A549 (cell line): ENCODE measurements around the gene MRPS18A. TPM values are rescaled to one million over a fixed set of nuclear protein-coding genes. Genes with fewer than 3 reads are reported as not detected.
"Not testable (repeated sequence)": the region's sequence is repeated elsewhere in the genome, so short reads cannot be mapped to it uniquely, and the experiment has no call there.

ENCODE experiments used
- ATAC-seq, 2 experiments: fragments of 200-7000 bp in 1 of 2; fragments of >200 bp in 1 of 2; cut with Nextera tagmentation in 1 of 2; cut with Tn5 transposase in 1 of 2; 3 replicates each; pipeline versions ENCODE4 v1.8.0 to v1.9.1; 2018 to 2020; ENCODE audit warnings: mild to moderate bottlenecking in 1 of 2, moderate library complexity in 1 of 2
- CTCF ChIA-PET: fragments of 300-600 bp; sonication (Branson Sonifier 250); formaldehyde crosslinking; extraction: SDS; loops from one replicate; lab custom pipeline; 2021; ENCODE audit warnings: antibody characterized with exemption, inconsistent platforms; lab: Yijun Ruan, JAX
- POLR2A ChIA-PET: fragments of 350-600 bp; formaldehyde crosslinking; extraction: SDS; loops from one replicate; lab custom pipeline; 2021; ENCODE audit warnings: antibody characterized with exemption, inconsistent platforms; lab: Yijun Ruan, JAX
- DNase-seq, 2 experiments: peaks; one replicate each; pipeline versions ENCODE4 v3.0.0 to v3.0.0-alpha.2; 2011 to 2016; ENCODE audit warnings: low read depth in 1 of 2, low spot score in 1 of 2
- FAIRE-seq: peaks from 2 replicates; lab custom pipeline; 2011; peaks lifted over from hg19 to GRCh38; lab: Jason Lieb, UNC
- H3K27ac ChIP-seq, 2 experiments: fragments of >200 bp; sonication (Bioruptor Twin); formaldehyde crosslinking; 3 replicates each; pipeline ENCODE4 v1.5.1; 2016 to 2017
- H3K4me1 ChIP-seq: fragments of >200 bp; sonication (Bioruptor Twin); formaldehyde crosslinking; 3 replicates; pipeline ENCODE4 v1.6.1; 2016
- H3K4me2 ChIP-seq: fragments of >200 bp; sonication (Bioruptor Twin); formaldehyde crosslinking; 3 replicates; pipeline ENCODE4 v1.6.1; 2016
- H3K4me3 ChIP-seq: fragments of >200 bp; sonication (Bioruptor Twin); formaldehyde crosslinking; 3 replicates; pipeline ENCODE4 v1.5.1; 2016
- H3K9me3 ChIP-seq: fragments of >200 bp; sonication (Bioruptor Twin); formaldehyde crosslinking; 3 replicates; pipeline ENCODE4 v1.6.1; 2016
- CBX8 ChIP-seq: fragments of 200-600 bp; sonication (generic); IDR thresholded peaks from 2 replicates; pipeline ENCODE4 v1.6.1; 2016
- CEBPB ChIP-seq, 2 experiments: fragments of >200 bp in 1 of 2; sonication (Bioruptor Twin) in 1 of 2; formaldehyde crosslinking in 1 of 2; IDR thresholded peaks; 2 replicates each; pipeline ENCODE4 v1.6.1; 2012 to 2016
- EHMT2 ChIP-seq: fragments of 200-600 bp; sonication (generic); IDR thresholded peaks from 2 replicates; pipeline ENCODE4 v1.6.1; 2016; ENCODE audit warnings: antibody characterized with exemption, low read depth, mild to moderate bottlenecking, moderate library complexity
- EP300 ChIP-seq, 2 experiments: fragments of >200 bp; sonication (Bioruptor Twin); formaldehyde crosslinking; IDR thresholded peaks; 2 replicates in 1 of 2; 3 replicates in 1 of 2; pipeline ENCODE4 v1.6.1; 2016 to 2017
- FOSL2 ChIP-seq, 2 experiments: fragments of 450-650 bp in 1 of 2; fragments of >200 bp in 1 of 2; sonication (Bioruptor Twin) in 1 of 2; formaldehyde crosslinking; IDR thresholded peaks; 2 replicates each; pipeline versions ENCODE4 v1.5.0 to v1.6.1; 2016 to 2020; ENCODE audit warnings: mild to moderate bottlenecking in 1 of 2, moderate library complexity in 1 of 2
- FOXS1 ChIP-seq: fragments of 250-450 bp; sonication (Bioruptor Pico); IDR thresholded peaks from 2 replicates; pipeline ENCODE4 v1.5.0; 2020; ENCODE audit warnings: mild to moderate bottlenecking, moderate library complexity
- GATA3 ChIP-seq: IDR thresholded peaks from 2 replicates; pipeline ENCODE4 v1.6.1; 2012; ENCODE audit warnings: borderline replicate concordance
- HDAC2 ChIP-seq: fragments of 200-600 bp; sonication (generic); IDR thresholded peaks from 2 replicates; pipeline ENCODE4 v1.6.1; 2016
- HOXB5 ChIP-seq: fragments of 250-450 bp; sonication (Bioruptor Pico); IDR thresholded peaks from 2 replicates; pipeline ENCODE4 v1.5.0; 2020; ENCODE audit warnings: mild to moderate bottlenecking, moderate library complexity
- JUN ChIP-seq, 2 experiments: fragments of >200 bp; sonication (Bioruptor Twin); formaldehyde crosslinking; IDR thresholded peaks; 2 replicates in 1 of 2; 3 replicates in 1 of 2; pipeline ENCODE4 v1.6.1; 2016 to 2017
- JUNB ChIP-seq: fragments of >200 bp; sonication (Bioruptor Twin); formaldehyde crosslinking; IDR thresholded peaks from 2 replicates; pipeline ENCODE4 v1.6.1; 2016
- KDM1A ChIP-seq: fragments of 200-600 bp; sonication (generic); IDR thresholded peaks from 2 replicates; pipeline ENCODE4 v1.6.1; 2016; ENCODE audit warnings: low read depth, mild to moderate bottlenecking
- MAFK ChIP-seq: fragments of 450-650 bp; IDR thresholded peaks from 2 replicates; pipeline ENCODE4 v1.6.1; 2014; ENCODE audit not compliant: partially characterized antibody
- MYC ChIP-seq: IDR thresholded peaks from 2 replicates; pipeline ENCODE4 v1.6.1; 2012; ENCODE audit warnings: mild to moderate bottlenecking, inconsistent platforms, low read length, improper control_type of control experiment, borderline replicate concordance
- NR3C1 ChIP-seq: fragments of >200 bp; sonication (Bioruptor Twin); formaldehyde crosslinking; IDR thresholded peaks from 3 replicates; pipeline ENCODE4 v1.6.1; 2017
- PHF8 ChIP-seq: fragments of 200-600 bp; sonication (generic); IDR thresholded peaks from 2 replicates; pipeline ENCODE4 v1.6.1; 2016; ENCODE audit warnings: low read depth, mild to moderate bottlenecking, antibody characterized with exemption, moderate library complexity, borderline replicate concordance
- POLR2AphosphoS2 ChIP-seq: conservative IDR thresholded peaks from 2 replicates; pipeline ENCODE4 v1.6.1; 2012; ENCODE audit warnings: low read length, improper control_type of control experiment, inconsistent platforms
- SMC3 ChIP-seq: fragments of >200 bp; sonication (Bioruptor Twin); formaldehyde crosslinking; IDR thresholded peaks from 3 replicates; pipeline ENCODE4 v1.6.1; 2018; ENCODE audit warnings: inconsistent platforms
- SREBF2 ChIP-seq: fragments of 450-650 bp; IDR thresholded peaks from 2 replicates; pipeline ENCODE4 v1.6.1; 2014; ENCODE audit warnings: mild to moderate bottlenecking, moderate library complexity
- TFCP2L1 ChIP-seq: fragments of 250-450 bp; sonication (Bioruptor Pico); IDR thresholded peaks from 2 replicates; pipeline ENCODE4 v1.5.0; 2021; ENCODE audit warnings: mild to moderate bottlenecking
- ZC3H11A ChIP-seq: fragments of 450-650 bp; IDR thresholded peaks from 2 replicates; pipeline ENCODE4 v1.6.1; 2014; ENCODE audit warnings: antibody characterized with exemption, mild to moderate bottlenecking
- ZSCAN20 ChIP-seq: fragments of 250-450 bp; sonication (Bioruptor Pico); IDR thresholded peaks from 2 replicates; pipeline ENCODE4 v1.8.0; 2022; ENCODE audit warnings: mild to moderate bottlenecking, moderate library complexity
- WGBS: methylation state at CpG from one replicate; pipeline ENCODE4 v1.1.6; 2017; ENCODE audit errors: missing lambda C conversion rate; 5-methylcytosine and 5-hydroxymethylcytosine counted together
- polyA plus RNA-seq, 4 experiments: library from polyadenylated mRNA; depleted of rRNA in 3 of 4; stranded (reverse); fragments of >200 nt; fragmentation: RNase III in 1 of 4; extraction: RNeasy Plus Mini Kit Qiagen cat#74134 plus additional on column Dnase treatment in 1 of 4; gene quantifications; 2 replicates in 3 of 4; 3 replicates in 1 of 4; pipeline ENCODE4 v1.2.3, GENCODE V29; 2011 to 2017
- TF ChIP-seq, protein P1 (sequence below): IDR thresholded peaks from 2 replicates; pipeline ENCODE4 v1.6.1; 2012; ENCODE audit warnings: low read depth, borderline replicate concordance
- TF ChIP-seq, protein P2 (sequence below): fragments of 150-350 bp; IDR thresholded peaks from 2 replicates; pipeline ENCODE4 v1.6.1; 2014; ENCODE audit warnings: low read depth, mild to moderate bottlenecking, low read length
- TF ChIP-seq, protein P3 (sequence below): IDR thresholded peaks from 2 replicates; pipeline ENCODE4 v1.6.1; 2012
- TF ChIP-seq, protein P4 (sequence below): fragments of >200 bp; sonication (Bioruptor Twin); formaldehyde crosslinking; IDR thresholded peaks from 3 replicates; pipeline ENCODE4 v1.6.1; 2016

MRPS18A gene
- polyA plus RNA-seq, 2 of the 4 experiments (the other 2 are of a cell fraction) = 38.0 to 44.2 TPM

DNA sequence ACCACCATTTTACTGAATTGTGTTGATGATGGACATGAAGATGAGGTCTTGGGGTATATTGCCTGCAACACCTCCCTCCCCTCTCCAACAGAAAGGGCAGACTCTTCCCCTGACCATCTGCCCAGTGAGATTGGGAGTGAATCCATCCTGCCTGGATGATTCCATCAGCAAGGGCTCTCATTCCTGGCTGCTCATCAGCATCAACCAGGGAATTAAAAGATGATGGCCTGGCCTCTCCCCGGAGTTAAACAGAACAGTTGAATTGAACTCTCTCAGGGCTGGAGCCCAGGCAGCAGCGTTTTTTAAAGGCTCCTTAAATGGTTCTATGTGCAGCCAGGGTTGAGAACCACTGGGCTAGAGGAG is 14.6 kb upstream of the MRPS18A start:
- no peak; a peak in 1 of 6 replicates for ATAC-seq
- FAIRE-seq = no peak
- Histone ChIP-seq H3K4me3 (no peak overlapping the region), H3K4me1 (peaks cover 83% of the 10 kb centered on the region), H3K4me2 (peak overlapping the region; percentile 69), H3K9me3 (no peaks in the 10 kb centered on the region), H3K27ac (peak overlapping the region; percentile 75 to 87)
- WGBS = 20% methylated on average over 2 of the region's 2 CpGs
- CTCF ChIA-PET = interaction anchor here (0.8 kb wide), 1 partner anchor 35 kb away, joined by 4 read pairs; no protein-coding TSS in a partner anchor
- TF ChIP-seq KDM1A (no peak), SREBF2 (no peak), TFCP2L1 (no peak), CEBPB (IDR thresholded peaks at IDR 0.05) (no peak), HDAC2 (no peak), HOXB5 (CRISPR knock-in tag) (no peak), FOXS1 (CRISPR knock-in tag) (no peak), ZSCAN20 (CRISPR knock-in tag) (no peak), ZC3H11A (no peak), EP300 (IDR thresholded peaks at IDR 0.05) (no peak), MAFK (no peak), PHF8 (no peak), EHMT2 (no peak), NR3C1 (no peak), SMC3 (no peak), JUNB (no peak), POLR2AphosphoS2 (no peak)
- TF ChIP-seq, protein P1, sequence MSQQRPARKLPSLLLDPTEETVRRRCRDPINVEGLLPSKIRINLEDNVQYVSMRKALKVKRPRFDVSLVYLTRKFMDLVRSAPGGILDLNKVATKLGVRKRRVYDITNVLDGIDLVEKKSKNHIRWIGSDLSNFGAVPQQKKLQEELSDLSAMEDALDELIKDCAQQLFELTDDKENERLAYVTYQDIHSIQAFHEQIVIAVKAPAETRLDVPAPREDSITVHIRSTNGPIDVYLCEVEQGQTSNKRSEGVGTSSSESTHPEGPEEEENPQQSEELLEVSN = no peak
- TF ChIP-seq, protein P2, sequence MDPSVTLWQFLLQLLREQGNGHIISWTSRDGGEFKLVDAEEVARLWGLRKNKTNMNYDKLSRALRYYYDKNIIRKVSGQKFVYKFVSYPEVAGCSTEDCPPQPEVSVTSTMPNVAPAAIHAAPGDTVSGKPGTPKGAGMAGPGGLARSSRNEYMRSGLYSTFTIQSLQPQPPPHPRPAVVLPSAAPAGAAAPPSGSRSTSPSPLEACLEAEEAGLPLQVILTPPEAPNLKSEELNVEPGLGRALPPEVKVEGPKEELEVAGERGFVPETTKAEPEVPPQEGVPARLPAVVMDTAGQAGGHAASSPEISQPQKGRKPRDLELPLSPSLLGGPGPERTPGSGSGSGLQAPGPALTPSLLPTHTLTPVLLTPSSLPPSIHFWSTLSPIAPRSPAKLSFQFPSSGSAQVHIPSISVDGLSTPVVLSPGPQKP = no peak
- POLR2A ChIA-PET = no interaction called here
- no peak for DNase-seq

DNA sequence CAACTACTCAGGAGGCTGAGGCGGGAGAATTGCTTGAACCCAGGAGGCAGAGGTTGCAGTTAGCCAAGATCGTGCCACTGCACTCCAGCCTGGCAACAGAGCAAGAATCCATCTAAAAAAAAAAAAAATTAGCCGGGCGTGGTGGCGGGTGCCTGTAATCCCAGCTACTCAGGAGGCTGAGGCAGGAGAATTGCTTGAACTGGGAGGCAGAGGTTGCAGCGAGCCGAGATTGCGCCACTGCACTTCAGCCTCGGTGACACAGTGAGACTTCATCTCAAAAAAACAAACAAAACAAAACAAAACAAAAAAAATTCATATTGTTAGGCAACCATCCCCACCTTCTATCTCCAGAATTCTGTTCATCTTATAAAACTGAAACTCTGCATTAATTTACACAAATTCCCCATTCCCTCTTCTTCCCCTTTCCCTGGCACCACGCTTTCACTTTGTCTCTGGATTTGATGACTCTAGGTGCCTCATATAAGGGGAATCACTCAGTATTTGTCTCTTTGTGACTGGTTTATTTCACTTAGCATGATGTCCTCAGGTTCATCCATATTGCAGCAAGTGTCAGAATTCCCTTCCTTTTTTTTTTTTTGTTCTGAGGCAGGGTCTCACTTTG is 13.5 kb upstream of the MRPS18A start:
- WGBS = 85% methylated on average over 10 of the region's 10 CpGs

DNA sequence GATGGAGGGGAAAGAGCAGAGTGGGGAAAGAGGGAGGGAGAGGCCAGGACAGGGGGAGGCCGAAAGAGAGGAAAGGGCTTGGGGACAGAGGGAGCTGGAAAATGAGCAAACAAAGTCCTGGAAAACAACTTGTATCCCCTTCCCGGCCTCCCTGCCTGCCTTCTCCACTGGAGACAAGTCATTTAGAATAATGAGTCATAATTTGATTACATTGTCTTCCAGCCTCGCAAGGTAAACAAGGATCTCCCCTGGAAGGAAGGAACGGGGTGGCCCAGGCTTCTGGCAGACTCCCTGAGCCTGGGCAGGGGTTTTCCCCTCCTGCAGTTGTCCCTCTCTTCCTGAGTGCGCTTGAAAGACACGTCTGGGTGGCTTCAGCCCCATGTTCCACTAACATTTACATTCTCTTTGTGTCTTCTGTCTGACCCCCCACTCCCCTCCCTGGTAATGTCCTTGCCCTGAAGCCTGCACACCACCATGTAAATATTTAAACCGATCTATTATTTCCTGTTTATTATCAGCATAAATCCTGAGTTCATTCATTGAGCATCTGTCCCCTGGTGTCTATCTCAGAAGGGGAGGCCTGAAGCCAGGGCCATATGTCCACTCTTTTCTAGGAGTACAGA is 12.1 kb upstream of the MRPS18A start:
- H3K4me1 ChIP-seq = peaks cover 66% of the 10 kb centered on the region
- H3K4me3 ChIP-seq = no peak overlapping the region
- no peak for FAIRE-seq
- H3K9me3 ChIP-seq = no peaks in the 10 kb centered on the region
- 2% methylated on average over 7 of the region's 7 CpGs for WGBS
- TF ChIP-seq GATA3 = no peak
- no peak for TF ChIP-seq MYC
- TF ChIP-seq FOSL2 (IDR thresholded peaks at IDR 0.05) = 0 out of 2 replicates have a peak, but pooled peaks have one; percentile 12
- TF ChIP-seq FOSL2 (CRISPR knock-in tag; IDR thresholded peaks at IDR 0.05) = peak; percentile 74
- TF ChIP-seq JUNB = peak; percentile 54
- no peak for TF ChIP-seq JUN (IDR thresholded peaks at IDR 0.05)
- no peak for TF ChIP-seq ZC3H11A
- TF ChIP-seq CBX8 = no peak
- TF ChIP-seq KDM1A = no peak
- TF ChIP-seq, protein P3, sequence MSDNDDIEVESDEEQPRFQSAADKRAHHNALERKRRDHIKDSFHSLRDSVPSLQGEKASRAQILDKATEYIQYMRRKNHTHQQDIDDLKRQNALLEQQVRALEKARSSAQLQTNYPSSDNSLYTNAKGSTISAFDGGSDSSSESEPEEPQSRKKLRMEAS = peak; percentile 20; the same call in 1 of the 2 replicates
- TF ChIP-seq, protein P4, sequence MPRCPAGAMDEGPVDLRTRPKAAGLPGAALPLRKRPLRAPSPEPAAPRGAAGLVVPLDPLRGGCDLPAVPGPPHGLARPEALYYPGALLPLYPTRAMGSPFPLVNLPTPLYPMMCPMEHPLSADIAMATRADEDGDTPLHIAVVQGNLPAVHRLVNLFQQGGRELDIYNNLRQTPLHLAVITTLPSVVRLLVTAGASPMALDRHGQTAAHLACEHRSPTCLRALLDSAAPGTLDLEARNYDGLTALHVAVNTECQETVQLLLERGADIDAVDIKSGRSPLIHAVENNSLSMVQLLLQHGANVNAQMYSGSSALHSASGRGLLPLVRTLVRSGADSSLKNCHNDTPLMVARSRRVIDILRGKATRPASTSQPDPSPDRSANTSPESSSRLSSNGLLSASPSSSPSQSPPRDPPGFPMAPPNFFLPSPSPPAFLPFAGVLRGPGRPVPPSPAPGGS = 0 out of 3 replicates have a peak, but pooled peaks have one; percentile 22
- H3K27ac ChIP-seq = peak overlapping the region; percentile 55 to 78
- ChIA-PET CTCF (interaction anchor here (1.0 kb wide), 1 partner anchor 10 kb away, joined by 3 read pairs; no protein-coding TSS in a partner anchor), POLR2A (no interaction called here)
- peak; percentile 15 to 52; a peak in 3 of 6 replicates for ATAC-seq
- peak in 1 of 2 experiments; percentile 58 for DNase-seq
- H3K4me2 ChIP-seq = peak overlapping the region; percentile 66

More for the DNA sequence above, 13.5 kb upstream of the MRPS18A start:
- H3K4me1 ChIP-seq = peaks cover 80% of the 10 kb centered on the region
- DNase-seq, H3K9me3 ChIP-seq, CTCF ChIA-PET, FAIRE-seq, H3K4me3 ChIP-seq, ATAC-seq, POLR2A ChIA-PET: not testable (repeated sequence)
- H3K27ac ChIP-seq = peak overlapping the region in 1 of 2 experiments; percentile 87; a peak in 3 of 6 replicates
- H3K4me2 ChIP-seq = peak overlapping the region; percentile 28; the same call in 1 of the 3 replicates
